Measurements from ENCODE around the gene PXK. TPM values are rescaled to one million over a fixed set of nuclear protein-coding genes. Genes with fewer than 3 reads are reported as not detected.

Gene PXK
- total and polyA plus RNA-seq, 10 of the 15 experiments (the other 5 are each of a cell fraction or from before 2014, with no cell fraction given) = 8.4 to 38.0 (median 27.6) TPM

- H2AFZ ChIP-seq (ENCODE audit: control insufficient read depth, low read depth, low read length) = no peak overlapping the region
- ChIA-PET POLR2A (interaction anchor here (12.4 kb wide), 1 partner anchor 9 kb away, joined by 221 read pairs; no protein-coding TSS in a partner anchor), RAD21 (ENCODE audit: unreplicated experiment) (interaction anchor here (2.5 kb wide), 1 partner anchor 9 kb away, joined by 6 read pairs; no protein-coding TSS in a partner anchor), SMC1A (ENCODE audit: uncharacterized antibody, unreplicated experiment) (interaction anchor here (13.1 kb wide), 1 partner anchor 8 kb away, joined by 324 read pairs; no protein-coding TSS in a partner anchor), CTCF (interaction anchor here (0.7 to 1.1 kb wide), 2 partner anchors 9 to 124 kb away, joined by 3 to 4 read pairs; no protein-coding TSS in a partner anchor)
- ATAC-seq = no peak
- DNase-seq (ENCODE audit: low read depth, low spot score) = no peak
- in situ Hi-C loops (cut with MboI) = no loop called here
- no peaks in the 10 kb centered on the region for H3K79me2 ChIP-seq (ENCODE audit: control insufficient read depth, insufficient read depth, low read length)
- H3K4me1 ChIP-seq (ENCODE audit: control insufficient read depth, insufficient read depth, low read length) = peaks cover 4% of the 10 kb centered on the region; the same call in 1 of the 2 replicates
- H3K9ac ChIP-seq (ENCODE audit: control insufficient read depth, insufficient read depth, low read length) = no peak overlapping the region
- no peaks in the 10 kb centered on the region for H3K36me3 ChIP-seq (ENCODE audit: control insufficient read depth in 2 of 2, insufficient read depth in 2 of 2, low read length in 1 of 2)
- 99% methylated on average over 5 of the region's 5 CpGs for WGBS (ENCODE audit: insufficient coverage, insufficient replicate concordance, low lambda C conversion rate, missing lambda C conversion rate)
- intact Hi-C loops (cut with micrococcal nuclease; ENCODE audit: unreplicated experiment) = no loop called here
- no peak overlapping the region for H3K4me2 ChIP-seq (ENCODE audit: control insufficient read depth, insufficient read depth)
- TF ChIP-seq CBX3 (IDR thresholded peaks at IDR 0.05; ENCODE audit: borderline replicate concordance, low read depth) (no peak), MEF2A (IDR thresholded peaks at IDR 0.05; ENCODE audit: insufficient read depth, low read depth, low read length) (no peak), PAX5 (IDR thresholded peaks at IDR 0.05; ENCODE audit: borderline replicate concordance, low read depth, low read length) (no peak)
- H3K4me3 ChIP-seq = no peak overlapping the region
- no peaks in the 10 kb centered on the region for H4K20me1 ChIP-seq (ENCODE audit: control insufficient read depth, insufficient read depth)
- H3K9me3 ChIP-seq (replicated peaks; ENCODE audit: control insufficient read depth, insufficient read depth, low read length) = no peaks in the 10 kb centered on the region; the same call in 2 of the 3 replicates
- BruUV-seq (replicated peaks) = no TSS peak
- no peak for FAIRE-seq
- no peak overlapping the region for H3K27ac ChIP-seq (ENCODE audit: control insufficient read depth, insufficient read depth)
- H3K27me3 ChIP-seq (replicated peaks in 1 of 2; ENCODE audit: control insufficient read depth in 2 of 2, insufficient read depth in 2 of 2, low read length in 1 of 2) = no peaks in the 10 kb centered on the region
These were observed 10.0 kb downstream of the PXK start for GRCh38 chr3:58342676-58343075.

- ATAC-seq (no peak), FAIRE-seq (no peak), DNase-seq (ENCODE audit: low read depth, low spot score) (no peak)
- Histone ChIP-seq H3K4me1 (ENCODE audit: control insufficient read depth, insufficient read depth, low read length) (peaks cover 16% of the 10 kb centered on the region), H3K79me2 (ENCODE audit: control insufficient read depth, insufficient read depth, low read length) (no peaks in the 10 kb centered on the region; the same call in 1 of the 2 replicates), H2AFZ (ENCODE audit: control insufficient read depth, low read depth, low read length) (no peak overlapping the region), H3K36me3 (ENCODE audit: control insufficient read depth in 2 of 2, insufficient read depth in 2 of 2, low read length in 1 of 2) (no peaks in the 10 kb centered on the region), H3K4me3 (no peak overlapping the region), H3K27ac (ENCODE audit: control insufficient read depth, insufficient read depth) (no peak overlapping the region), H3K27me3 (replicated peaks in 1 of 2; ENCODE audit: control insufficient read depth in 2 of 2, insufficient read depth in 2 of 2, low read length in 1 of 2) (no peaks in the 10 kb centered on the region), H3K9ac (ENCODE audit: control insufficient read depth, insufficient read depth, low read length) (no peak overlapping the region), H3K9me3 (replicated peaks; ENCODE audit: control insufficient read depth, insufficient read depth, low read length) (no peaks in the 10 kb centered on the region), H3K4me2 (ENCODE audit: control insufficient read depth, insufficient read depth) (no peak overlapping the region), H4K20me1 (ENCODE audit: control insufficient read depth, insufficient read depth) (no peaks in the 10 kb centered on the region)
- ChIA-PET CTCF (interaction anchor here (1.2 to 12.5 kb wide), 3 partner anchors 8 to 10 kb away, joined by 9 to 204 read pairs (median 9); partner anchors contain the start of gene PXK), POLR2A (interaction anchor here (12.7 kb wide), 1 partner anchor 9 kb away, joined by 221 read pairs; the partner anchor contains the start of gene PXK), SMC1A (ENCODE audit: uncharacterized antibody, unreplicated experiment) (interaction anchor here (1.2 to 15.0 kb wide), 2 partner anchors 9 to 10 kb away, joined by 4 to 324 read pairs; partner anchors contain the start of gene PXK), RAD21 (ENCODE audit: unreplicated experiment) (interaction anchor here (1.4 to 8.7 kb wide), 2 partner anchors 9 to 75 kb away, joined by 4 to 149 read pairs; partner anchors contain the start of gene PXK)
- in situ Hi-C loops (cut with MboI) = no loop called here
- intact Hi-C loops (cut with micrococcal nuclease; ENCODE audit: unreplicated experiment) = no loop called here
- BruUV-seq (replicated peaks) = no TSS peak
- WGBS (ENCODE audit: insufficient coverage, insufficient replicate concordance, low lambda C conversion rate, missing lambda C conversion rate) = 89% methylated on average over 4 of the region's 4 CpGs
- TF ChIP-seq BCLAF1 (IDR thresholded peaks at IDR 0.05) = no peak
- TF ChIP-seq ZBTB4 (CRISPR knock-in tag; IDR thresholded peaks at IDR 0.05) = no peak
- TF ChIP-seq, protein P1, sequence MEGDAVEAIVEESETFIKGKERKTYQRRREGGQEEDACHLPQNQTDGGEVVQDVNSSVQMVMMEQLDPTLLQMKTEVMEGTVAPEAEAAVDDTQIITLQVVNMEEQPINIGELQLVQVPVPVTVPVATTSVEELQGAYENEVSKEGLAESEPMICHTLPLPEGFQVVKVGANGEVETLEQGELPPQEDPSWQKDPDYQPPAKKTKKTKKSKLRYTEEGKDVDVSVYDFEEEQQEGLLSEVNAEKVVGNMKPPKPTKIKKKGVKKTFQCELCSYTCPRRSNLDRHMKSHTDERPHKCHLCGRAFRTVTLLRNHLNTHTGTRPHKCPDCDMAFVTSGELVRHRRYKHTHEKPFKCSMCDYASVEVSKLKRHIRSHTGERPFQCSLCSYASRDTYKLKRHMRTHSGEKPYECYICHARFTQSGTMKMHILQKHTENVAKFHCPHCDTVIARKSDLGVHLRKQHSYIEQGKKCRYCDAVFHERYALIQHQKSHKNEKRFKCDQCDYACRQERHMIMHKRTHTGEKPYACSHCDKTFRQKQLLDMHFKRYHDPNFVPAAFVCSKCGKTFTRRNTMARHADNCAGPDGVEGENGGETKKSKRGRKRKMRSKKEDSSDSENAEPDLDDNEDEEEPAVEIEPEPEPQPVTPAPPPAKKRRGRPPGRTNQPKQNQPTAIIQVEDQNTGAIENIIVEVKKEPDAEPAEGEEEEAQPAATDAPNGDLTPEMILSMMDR (IDR thresholded peaks at IDR 0.05 in 2 of 3, conservative IDR thresholded peaks at IDR 0.05 in 1 of 3; ENCODE audit: control insufficient read depth in 2 of 3, extremely low read depth in 1 of 3, insufficient read depth in 1 of 3, low read depth in 3 of 3, low read length in 3 of 3) = no peak
- TF ChIP-seq RFX5 (IDR thresholded peaks at IDR 0.05; ENCODE audit: low read depth, low read length) = no peak
These were observed 12.8 kb downstream of the PXK start for GRCh38 chr3:58345457-58345856.
